Measurements from ENCODE around the gene HP.
A peak's percentile ranks its signal among the peaks of the same experiment; 100 is the strongest.

The HP gene

GRCh38 chr16:72092832-72093447 is 38.6 kb downstream of the HP start:
- peak; percentile 54 for DNase-seq

GRCh38 chr16:72093448-72094265 is 39.4 kb downstream of the HP start, which contains the start of the genes DHX38 and TXNL4B:
TSS of gene DHX38 (plus strand) at chr16:72093847. CDS start at chr16:72096158, 2,311 bp downstream.
TSS of gene TXNL4B (minus strand) at chr16:72093620. CDS start at chr16:72090749, 2,871 bp downstream.
- DNase-seq, result peak; percentile 99

- no peak for DNase-seq
Measured at GRCh38 chr16:72094266-72094610, 39.9 kb downstream of the HP start.

- DNase-seq, result no peak
Measured at GRCh38 chr16:72098936-72099335, 44.6 kb downstream of the HP start.

DNA sequence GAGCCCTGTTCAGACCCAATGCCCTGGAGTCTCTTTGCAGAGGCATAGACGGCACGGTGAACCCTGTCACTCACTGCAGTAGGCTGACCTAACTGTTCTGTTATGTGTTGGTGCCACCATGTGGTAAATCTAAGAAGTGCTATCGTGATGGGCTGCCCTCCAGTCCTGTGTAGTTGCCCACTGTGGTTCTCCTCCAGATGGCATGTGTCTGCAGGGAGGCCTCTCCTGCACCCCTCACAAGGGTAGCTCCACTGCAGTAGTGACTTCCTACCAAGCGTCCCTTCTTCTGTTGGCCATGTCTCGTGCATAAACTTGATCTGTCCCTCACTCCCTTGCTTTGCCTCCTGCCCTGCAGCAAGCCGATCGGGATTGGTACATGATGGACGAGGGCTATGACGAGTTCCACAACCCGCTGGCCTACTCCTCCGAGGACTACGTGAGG is 45.1 kb downstream of the HP start:
- peak; percentile 47 for DNase-seq

GRCh38 chr16:72101195-72101594 is 46.9 kb downstream of the HP start:
- DNase-seq, result no peak

- DNase-seq, result no peak
Measured at GRCh38 chr16:72104905-72105304, 50.6 kb downstream of the HP start.

DNA sequence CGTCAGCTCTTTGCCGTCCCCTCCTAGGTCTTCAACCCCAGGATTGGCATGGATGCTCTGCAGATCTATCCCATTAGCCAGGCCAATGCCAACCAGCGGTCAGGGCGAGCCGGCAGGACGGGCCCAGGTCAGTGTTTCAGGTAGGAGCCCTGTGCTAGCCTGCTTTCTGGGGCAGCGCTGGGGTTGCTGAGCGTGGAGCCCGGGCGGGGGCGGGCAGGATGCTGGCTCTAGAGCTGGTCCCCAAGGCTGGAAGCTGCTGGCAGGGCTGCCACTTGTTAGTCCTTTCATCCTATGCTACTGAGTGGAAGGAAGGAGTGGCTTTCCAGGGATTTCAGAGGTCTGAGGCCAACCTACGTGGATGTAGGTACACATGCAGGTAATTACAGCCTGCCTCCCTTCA is 51.7 kb downstream of the HP start:
- DNase-seq, result no peak

DNA sequence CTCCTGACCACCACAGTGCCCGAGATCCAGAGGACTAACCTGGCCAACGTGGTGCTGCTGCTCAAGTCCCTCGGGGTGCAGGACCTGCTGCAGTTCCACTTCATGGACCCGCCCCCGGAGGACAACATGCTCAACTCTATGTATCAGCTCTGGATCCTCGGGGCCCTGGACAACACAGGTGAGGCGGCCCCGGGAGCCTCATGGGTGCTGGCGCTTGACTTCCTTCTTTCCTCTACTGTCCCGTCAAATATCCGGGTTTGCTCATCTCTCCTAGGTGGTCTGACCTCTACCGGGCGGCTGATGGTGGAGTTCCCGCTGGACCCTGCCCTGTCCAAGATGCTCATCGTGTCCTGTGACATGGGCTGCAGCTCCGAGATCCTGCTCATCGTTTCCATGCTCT is 53.1 kb downstream of the HP start:
- no peak for DNase-seq

DNA sequence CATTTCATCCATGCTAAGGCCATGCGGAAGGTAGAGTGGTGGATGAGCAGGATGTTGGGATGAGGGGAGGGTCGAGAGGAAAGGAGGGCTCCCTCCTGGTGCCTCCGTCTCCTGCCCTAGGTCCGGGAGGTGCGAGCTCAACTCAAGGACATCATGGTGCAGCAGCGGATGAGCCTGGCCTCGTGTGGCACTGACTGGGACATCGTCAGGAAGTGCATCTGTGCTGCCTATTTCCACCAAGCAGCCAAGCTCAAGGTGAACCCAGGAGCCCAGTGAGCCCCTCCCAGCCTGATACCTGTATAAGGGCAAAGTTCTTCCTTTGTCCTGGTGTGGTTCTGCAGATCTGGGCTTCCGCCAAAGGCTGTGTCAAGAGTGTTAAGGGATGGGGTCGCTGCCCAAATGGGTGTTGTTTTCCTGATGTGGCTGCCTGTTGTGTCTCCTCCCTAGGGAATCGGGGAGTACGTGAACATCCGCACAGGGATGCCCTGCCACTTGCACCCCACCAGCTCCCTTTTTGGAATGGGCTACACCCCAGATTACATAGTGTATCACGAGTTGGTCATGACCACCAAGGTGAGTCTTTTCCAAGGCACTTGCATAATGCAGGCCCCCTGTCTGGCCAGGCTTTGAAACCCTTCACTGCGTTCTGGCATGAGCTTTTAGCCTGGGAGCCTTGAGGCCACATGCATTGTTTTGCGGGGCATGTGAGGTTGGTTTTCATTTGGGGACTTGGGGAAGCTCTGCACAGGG is 54.2 kb downstream of the HP start:
- no peak for DNase-seq

DNA sequence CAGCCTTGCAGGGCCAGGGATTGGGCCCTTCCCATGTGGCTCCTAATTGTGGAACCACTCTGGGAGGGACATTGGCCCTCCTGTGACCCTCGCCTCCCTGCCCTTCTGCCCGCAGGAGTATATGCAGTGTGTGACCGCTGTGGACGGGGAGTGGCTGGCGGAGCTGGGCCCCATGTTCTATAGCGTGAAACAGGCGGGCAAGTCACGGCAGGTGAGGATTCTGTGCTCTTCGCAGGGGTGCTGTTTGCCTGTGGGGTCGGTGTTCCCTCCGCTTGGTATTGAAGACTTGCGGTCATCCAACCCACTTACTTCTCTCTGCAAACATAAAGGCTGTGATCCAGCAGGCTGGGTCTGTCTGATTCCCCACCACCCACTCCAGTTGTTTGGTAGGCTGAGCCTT is 55.0 kb downstream of the HP start:
- DNase-seq, result no peak

DNA sequence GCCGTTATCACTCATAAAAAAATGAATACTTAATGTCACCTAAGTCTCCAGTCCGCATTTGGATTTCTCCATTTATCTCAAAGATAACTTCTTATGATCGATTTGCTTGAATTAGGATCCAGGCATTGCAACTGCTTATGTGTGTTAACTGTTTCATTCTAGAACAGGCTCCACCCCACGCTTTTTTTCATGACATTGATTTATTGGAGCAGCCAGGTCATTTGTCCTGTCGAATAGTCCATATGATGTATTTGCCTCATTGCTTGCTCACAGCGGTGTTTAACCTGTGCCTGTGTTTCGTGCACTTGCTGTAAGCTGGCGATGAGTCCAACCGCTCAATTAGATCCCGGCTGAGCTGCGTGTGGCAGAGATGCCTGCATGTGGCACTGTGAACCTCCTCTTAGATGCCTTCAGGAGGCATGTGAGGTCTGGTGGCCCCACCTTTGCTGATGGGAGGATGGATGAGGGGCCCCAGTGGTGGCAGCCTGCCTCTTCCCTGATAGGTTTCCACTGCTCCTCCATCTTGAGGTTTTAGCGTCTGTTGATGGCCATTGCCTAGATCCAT is 55.7 kb downstream of the HP start:
- DNase-seq, result no peak
